NCI-H748 (cell line): Measurements from ENCODE around the gene VAV2.

Experiments used
- DNase-seq: peaks from one replicate; lab custom pipeline; 2025; ENCODE audit not compliant: unreplicated experiment; lab: John Stamatoyannopoulos, UW

Gene VAV2

DNA sequence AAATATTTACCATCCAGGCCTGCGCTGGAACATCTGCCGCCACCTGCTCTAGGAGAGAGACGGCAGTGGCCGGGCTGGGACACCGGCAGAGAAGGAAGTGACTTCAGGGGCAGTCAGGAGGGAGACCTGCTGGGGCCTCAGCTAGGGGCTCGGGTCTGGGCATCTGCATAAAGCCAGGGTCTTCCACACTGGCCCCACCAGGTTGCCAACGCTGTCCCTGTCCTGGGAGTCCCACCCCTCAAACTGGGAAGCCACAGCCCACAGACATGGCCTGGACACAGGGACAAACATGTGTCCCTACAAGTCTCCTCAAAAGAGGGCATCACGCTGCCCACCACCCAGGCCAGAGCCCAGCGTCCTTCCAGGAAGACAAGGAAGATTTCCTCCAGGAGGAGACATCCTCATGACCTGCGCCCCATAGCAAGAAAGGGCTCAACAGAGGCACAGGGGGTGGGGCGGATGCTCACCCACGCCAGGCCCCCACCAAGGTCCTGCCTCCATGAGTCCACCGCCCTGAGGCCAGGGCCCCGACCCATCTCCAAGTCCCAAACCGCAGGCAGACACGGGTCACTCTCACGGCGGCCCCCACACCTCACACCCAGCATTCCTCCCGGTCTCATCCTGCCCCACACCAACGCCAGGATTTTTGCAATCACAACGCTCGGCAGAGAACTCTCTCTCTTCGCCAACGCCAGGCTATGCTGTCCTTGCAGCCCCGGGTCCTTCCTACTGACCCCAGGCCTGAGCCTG, 9.0 kb downstream of the VAV2 start:
- DNase-seq: no peak

DNA sequence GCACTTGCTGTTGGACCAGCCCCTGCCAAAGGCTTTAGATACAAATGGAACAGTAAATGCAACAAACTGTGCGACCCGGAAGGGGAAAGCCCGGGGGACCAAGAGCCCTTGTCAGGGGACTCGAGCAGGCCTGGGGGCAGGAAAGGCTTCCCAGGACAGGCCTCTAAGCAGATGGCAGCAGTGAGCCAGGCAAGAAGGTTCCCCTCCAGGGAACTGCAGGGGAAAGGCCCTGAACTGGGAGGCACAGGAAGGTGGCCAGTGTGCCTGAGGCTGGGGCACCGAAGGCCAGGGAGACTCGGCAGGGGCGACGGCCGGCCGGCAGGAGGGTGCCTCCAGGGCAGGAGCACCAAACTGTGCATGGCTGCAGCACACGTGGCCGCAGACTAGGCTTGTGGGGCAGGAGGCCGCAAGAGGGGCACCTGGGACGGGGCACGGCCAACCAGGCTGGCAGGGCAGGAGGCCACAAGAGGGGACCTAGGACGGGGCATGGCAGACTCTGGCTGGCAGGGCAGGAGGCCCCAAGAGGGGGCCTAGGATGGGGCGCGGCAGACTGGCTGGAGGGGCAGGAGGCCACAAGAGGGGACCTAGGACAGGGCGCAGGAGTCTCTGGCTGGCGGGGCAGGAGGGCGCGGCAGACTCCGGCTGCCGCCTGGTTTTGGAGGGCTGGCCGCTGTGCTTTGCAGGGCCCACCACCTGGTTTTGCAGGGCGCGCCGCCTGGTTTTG, 10.0 kb downstream of the VAV2 start:
- DNase-seq: no peak

DNA sequence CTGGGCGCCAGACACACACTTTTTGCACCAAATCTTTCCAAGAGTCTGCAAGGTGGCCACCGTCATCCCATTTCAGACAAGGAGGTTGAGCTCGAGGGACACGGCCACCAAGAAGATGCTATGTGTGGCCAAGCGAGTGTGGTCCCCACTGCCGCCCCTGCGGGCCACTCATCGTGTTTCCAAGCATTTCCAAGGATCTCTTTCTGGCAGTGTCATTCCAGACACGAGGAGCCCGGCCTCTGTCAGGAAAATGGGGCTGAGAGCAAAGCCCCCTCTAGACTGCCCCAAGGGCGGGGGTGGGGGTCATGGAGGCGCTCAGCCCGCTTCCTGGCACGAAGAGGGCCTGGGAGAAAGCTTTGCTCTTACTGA, 10.6 kb downstream of the VAV2 start:
- no peak for DNase-seq

DNA sequence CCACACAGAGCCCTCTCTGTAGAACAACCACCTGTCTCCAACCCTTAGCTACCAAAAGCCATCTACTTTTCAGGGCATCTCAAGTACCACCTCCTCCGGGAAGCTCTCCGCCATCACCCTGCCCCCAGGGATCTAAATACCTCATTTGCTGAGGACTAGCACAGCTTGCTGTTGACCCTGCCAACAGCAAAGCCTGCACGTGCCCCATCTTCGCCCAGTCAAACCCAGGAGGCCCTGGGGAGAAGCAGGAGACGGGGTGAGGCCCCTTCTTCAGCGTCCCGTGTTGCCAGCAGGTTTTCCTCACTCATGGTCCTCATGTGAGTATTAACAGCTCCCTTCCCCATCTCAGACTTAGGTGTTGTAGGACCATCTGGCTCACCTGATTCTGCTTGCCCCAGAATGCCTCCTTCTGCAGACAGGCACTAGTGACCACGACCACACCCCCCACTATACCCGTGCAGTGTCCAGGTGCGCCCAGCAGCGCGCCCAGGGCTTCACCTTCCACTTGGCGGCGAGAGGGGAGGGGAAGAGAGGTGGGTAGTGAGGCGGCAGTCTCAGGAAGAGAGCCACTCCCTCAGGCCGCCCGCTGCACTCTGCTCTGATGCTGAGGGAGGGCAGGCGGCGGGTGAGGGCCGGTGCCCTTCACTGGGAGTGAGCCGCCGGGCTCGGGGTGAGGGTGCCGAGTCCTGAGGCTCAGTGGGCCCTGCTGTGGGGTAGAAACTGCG, 11.1 kb downstream of the VAV2 start:
- DNase-seq: peak; percentile 32

DNA sequence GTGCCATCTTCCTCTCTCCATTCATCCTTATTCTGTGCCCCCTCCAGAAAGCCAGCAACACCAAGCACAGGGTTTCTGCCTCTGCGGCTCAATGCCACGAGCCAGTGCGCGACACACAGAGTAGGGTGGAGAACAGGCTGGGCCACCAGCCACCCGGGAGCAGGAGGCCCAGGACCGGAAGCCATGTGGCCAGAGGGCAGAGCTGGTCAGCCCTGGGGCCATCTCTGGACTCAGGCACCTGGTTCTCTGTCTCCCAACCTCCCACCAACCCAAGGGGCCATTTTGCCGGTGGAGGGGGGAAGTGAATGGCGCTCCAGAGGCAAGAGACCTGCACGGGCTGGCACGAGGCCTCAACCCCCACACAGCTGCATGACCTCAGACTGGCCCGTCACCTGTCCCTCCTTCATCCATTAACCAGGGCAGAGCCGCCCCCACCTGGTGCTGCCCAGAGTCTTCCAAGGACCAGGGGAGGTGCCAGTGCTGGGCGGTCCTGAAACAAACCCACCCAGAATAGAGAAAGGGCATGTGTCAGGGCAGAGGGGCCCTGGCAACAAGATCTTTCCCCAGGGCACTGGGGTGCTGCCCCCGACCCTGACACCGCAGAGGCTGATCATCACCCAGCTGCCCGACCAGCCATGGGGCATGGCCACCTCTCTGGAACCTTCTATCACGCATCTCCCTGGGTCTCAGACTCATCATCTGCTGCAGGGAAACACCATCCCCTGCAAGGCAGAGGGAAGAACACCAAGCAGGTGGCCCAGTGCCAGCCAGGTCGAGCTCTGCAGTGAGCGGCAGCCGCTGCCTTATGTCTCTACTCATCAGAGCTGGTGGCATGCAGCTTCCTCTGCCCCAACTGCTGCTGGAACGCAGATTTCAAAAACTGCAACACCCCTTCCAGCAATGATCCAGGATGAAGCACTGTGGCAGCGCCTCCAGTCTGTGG, 11.9 kb downstream of the VAV2 start:
- no peak for DNase-seq

DNA sequence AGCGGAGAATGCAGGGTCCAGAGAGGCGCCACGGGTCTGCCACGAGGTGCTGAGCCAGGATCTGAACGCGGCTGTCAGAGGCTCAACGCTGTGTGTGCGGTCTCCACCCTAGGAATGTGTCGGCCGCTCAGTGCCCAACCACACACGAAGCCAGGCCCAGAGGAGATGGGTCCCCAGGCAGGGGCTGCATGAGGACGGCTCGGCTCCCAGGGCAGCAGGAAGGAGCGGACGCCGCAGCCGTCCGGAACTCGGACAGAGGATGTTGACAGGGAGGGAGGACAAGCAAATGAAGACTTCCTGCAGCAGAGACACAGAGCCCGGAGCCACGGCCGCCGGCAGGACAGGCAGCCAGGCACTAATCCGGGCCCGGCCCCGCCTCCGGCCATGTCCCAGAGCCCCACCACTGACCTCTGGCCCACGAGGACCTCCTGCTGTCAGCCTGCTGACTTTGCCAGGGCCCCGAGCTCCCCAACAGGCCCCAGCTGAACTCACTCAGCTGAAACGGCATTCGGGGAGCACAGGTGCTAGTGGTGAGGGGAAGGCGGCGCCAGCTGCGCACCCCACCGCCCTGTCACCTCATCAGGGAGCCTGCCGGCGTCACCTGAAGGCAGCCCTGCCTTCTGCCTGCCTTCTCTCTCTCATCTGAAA, 12.7 kb downstream of the VAV2 start:
- no peak for DNase-seq

DNA sequence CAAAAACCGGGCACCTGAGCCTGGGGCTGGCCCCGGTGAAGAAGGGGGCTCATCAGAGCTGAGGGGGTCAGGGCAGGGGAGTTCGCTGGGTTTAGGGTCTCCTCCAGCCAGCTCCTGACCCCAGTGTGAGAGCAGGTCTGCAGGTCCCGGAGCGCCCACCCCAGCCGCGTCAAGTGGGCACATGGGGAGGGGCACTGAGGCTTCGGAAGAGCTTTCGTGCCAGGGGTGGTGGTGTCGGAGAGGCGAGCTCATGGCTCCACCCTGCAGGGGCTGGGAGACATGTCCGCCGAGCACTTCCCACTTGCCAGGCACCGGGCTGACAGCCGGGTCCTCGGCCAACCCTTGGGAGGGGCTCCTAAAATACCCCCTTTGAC, 13.2 kb downstream of the VAV2 start:
- no peak for DNase-seq

DNA sequence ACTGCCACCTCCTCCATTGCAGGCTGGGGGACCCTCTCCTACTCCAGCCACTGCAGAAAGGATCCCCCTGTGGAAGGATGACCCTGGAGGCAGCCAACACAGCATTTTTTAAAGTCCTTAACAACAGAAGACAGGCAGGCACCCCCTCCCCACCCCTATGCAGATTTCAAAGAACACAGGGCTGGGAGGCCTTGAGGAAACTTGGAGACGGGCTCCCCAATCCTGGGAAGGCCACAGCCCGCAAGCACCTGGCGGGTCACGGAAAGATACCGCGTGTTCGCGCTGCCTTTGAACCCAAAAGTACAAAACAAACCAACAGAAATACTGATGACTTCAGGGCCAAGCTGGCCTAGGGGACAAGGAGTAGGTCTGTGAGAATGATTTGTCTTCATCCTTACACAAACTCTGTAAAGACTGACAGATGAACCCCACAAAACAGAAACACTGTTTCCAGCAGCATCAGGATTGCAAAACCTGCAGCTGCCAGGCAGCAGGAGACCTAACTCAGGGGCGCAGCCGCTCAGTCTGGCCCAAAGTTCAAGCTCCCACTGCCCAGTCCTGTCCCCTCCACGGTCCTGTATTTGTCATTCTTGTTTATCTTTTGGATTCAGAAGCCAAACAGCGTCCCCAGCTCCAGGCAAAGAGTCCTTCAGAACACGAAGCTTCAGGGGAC, 13.8 kb downstream of the VAV2 start:
- DNase-seq: no peak

DNA sequence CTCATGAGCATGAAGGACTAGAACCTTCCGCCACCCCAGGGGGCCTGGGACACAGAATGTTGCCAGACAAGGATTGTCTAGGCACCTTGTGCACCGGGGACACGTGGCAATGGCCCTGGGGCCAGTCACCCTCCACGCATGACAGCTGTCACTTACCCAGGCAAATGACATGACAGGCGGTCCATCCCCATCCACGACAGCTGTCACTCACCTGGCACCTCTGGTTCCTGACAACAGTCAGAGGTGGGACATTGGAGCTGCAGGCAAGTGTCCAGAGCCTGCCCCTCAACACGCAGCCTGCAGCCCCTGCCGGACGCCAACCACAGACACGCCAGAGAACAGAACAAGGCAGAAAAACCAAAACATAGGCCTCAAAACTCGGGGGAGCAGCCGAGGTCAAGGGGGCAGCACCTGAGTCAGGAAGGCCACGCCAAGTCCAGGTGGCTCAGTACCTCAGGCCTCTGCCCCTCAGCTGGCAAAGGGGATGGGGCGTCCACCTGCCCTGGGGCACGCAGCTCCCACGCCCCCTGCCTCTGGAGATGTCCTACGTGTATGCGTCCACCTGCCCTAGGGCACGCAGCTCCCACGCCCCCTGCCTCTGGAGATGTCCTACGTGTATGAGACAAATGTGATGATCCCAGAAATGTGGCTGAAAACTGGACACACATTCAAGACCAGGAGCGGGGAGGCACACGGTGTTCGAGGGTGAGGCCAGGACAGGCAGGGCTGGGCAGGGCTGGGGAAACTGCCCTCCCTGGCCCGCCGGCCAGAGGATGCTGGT, 14.5 kb downstream of the VAV2 start:
- no peak for DNase-seq

DNA sequence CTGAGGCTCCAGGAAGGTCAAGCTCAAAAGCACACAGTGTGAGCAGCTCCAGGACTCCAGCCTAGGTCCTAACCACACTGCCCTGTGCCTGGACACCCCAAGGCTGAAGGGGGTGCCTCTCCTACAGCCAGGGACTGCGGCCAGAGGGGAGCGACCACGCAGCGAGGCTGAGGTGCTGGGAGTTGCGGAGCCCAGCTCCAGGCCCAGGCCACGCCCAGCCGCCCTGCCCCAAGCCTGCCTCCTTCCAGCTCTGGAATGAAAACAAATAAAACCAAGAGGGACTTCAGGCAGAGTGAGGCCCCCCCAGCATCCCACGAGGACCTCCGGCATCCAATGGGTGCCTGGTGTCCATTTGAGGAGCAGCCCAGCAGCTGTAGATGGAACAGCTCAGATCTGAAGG, 15.2 kb downstream of the VAV2 start:
- no peak for DNase-seq

DNA sequence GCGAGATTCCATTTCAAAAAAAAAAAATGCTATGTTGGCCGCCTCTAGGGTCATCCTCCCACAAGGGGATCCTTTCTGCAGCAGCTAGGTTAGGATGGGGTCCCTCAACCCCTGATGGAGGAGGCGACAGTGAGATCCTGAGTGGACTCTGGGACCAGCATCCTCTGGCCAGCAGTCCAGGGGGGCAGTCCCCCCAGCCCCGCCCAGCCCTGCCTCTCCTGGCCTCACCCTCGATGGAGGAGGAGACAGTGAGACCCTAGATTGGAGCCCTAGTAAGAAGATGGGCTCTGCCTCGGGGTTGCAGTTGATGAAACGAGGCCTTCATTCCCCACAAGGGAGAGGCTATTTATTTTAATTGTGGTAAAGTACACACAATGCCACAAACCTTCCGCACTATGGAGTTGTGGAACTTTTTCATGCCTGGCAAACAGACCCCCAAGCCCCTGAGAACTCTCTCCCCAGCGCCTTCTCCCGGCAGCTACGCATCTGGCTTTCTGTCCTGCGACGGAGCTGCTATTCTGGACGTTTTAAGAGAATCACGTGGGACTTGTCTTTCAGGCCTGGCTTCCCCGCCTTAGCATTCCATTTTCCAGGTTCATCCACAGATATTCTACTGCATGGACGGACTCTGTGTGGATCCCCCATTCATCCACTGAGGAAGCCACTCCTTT, 15.8 kb downstream of the VAV2 start:
- DNase-seq: no peak

DNA sequence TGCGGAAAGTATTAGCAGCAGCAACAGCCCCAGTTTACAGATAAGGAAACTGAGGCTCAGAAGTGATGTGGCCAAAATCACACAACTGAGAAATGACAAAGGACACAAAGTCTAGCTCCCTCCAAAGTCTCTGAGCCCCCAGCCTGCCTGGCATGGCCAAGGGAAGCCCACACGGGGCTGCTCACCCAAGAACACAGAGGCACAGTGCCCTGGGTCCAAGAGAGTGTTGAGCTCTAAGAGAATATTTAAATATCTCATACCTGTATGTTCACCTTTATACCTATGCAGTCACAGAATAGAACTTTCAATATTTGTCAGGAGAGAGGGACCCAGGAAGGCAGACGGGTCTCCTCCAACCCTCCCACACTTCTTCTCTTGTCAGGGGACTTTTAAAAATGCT, 16.6 kb downstream of the VAV2 start:
- no peak for DNase-seq

DNA sequence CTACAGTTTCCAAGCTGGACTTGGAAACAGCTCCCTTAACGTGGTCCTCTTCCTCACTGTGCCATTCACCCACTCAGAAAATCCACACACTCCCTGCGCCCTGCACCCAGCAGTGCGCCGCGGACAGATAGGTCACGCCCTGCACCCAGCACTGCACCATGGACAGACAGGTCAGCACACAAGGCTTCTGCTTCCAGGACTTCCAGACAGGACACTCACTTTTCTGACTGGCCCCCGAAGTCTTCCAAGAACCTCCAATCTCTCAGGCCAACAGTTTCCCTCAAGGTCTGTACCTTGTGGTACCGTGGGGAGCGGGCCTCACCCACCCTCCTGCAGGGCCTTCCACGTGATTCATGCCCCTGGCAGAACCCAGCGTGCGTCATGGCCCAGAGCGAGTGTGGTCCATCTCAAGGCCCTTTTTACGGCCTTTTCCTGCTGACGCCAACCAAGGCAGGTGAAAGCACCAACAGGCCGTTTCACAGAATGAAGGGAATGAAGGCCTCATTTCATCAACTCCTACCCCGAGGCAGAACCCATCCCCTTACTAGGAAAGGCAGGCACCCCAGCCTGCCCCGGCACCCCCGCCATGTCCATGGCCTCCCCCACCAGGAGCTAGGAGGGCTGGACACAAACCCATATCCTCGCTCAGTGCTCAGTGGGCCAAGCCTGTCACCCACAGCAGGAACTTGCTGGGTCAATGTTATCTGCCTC, 17.3 kb downstream of the VAV2 start:
- no peak for DNase-seq

DNA sequence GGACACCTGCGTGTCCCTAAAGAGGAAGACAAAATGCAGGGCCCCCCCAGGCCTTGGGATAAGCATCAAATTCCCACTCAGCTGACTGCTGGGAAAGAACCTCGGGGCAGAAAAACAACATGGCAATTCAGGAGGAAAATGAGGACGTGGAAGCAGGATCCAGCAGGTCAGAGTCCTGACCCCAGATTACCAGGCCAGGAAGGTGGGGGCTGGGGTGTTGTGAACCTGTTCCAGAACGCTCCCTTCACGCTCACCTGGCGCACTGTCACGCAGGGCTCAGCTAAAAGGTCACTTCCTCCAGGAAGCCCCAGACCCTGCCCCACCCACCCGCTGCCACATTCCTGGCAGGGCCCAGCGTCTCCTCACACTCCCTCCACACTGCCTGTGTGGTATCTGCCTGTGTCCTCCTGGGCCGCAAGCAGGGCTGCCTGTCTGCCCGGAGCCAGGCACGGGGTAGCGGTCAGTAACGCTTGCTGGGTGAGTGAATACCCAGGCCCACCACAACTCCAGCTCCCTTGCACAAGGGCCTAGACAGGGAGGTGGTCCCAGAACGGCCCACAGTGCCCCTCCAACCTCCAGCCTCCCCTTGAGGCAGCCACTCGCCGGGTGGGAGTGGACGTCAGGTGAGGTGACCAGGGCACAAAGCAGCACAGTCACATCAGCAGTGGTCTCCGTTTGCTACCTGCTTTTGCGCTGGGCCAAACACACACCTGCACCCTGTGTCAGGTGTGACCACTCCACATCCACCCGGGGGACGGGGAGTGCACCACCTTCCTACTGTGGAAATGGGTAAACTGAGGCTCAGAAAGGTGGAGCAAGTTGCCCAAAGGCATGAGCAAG, 18.1 kb downstream of the VAV2 start:
- DNase-seq: no peak

DNA sequence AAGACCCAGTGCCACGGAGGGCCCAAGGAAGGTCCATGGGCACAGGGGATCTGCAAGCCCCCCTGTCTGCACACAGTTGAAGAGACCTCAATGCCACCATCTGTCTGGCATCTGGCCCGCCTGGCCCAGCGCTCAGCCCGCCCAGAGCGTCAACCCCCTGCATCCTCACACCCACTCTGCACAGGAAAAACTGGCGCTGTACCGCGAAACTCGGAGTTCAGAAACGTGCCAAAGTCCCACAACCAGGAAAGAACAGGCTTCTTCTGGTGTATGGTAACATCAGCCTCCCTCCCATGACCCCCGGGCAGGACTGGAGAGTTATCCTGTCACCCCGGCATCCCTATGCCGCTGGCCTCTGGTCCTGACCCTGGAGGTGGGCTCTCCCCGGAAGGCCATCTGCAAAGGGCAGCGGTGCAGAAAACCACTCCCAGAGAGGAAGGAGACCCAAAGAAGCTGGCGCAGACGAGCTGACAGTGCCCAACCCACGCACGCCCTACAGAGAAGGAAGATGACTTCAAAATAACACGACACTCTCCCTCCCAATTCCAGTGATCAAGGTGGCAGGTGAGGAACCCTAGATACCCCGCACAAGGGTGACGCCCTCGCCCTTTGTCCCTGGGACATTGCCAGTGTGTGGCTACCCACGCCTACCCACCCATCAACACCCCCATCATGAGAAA, 18.9 kb downstream of the VAV2 start:
- DNase-seq: peak; percentile 15
